Ascending aorta (tissue), 2 donors: ENCODE data around the gene GIPC1. TPM values are rescaled to one million over a fixed set of nuclear protein-coding genes. Genes with fewer than 3 reads are reported as not detected.
A peak's percentile ranks its signal among the peaks of the same experiment; 100 is the strongest.

ENCODE experiments used
- DNase-seq, 2 donors: peaks; one replicate each; pipeline ENCODE4 v3.0.0-alpha.2; 2019; ENCODE audit warnings: low spot score in 2 of 2
- H3K27ac ChIP-seq, 2 donors: fragments of 200-600 bp; sonication (generic); one replicate each; pipeline ENCODE4 v1.5.1; 2016 to 2017; ENCODE audit warnings: mild to moderate bottlenecking in 1 of 2
- H3K27me3 ChIP-seq: fragments of 200-600 bp; sonication (generic); one replicate; pipeline ENCODE4 v1.5.1; 2017
- H3K36me3 ChIP-seq, 2 donors: fragments of 200-600 bp; sonication (generic); one replicate each; pipeline ENCODE4 v1.5.1; 2016
- H3K4me1 ChIP-seq, 2 donors: fragments of 200-600 bp; sonication (generic); one replicate each; pipeline ENCODE4 v1.5.1; 2016 to 2017; ENCODE audit warnings: mild to moderate bottlenecking in 1 of 2
- H3K4me3 ChIP-seq, 2 donors: fragments of 200-600 bp; sonication (generic); one replicate each; pipeline ENCODE4 v1.5.1; 2016 to 2017; ENCODE audit warnings: mild to moderate bottlenecking in 1 of 2
- H3K9me3 ChIP-seq, 2 donors: fragments of 200-600 bp; sonication (generic); one replicate each; pipeline ENCODE4 v1.5.1; 2016
- CTCF ChIP-seq, 3 experiments: fragments of 200-600 bp in 2 of 3; fragments of 450-650 bp in 1 of 3; sonication (generic) in 2 of 3; IDR thresholded peaks; one replicate each; pipeline ENCODE4 v1.5.1; 2016 to 2019; ENCODE audit warnings: antibody characterized with exemption in 3 of 3, mild to moderate bottlenecking in 1 of 3, moderate library complexity in 1 of 3
- intact Hi-C: fragments of 100-400 bp; cut with DNase I; formaldehyde crosslinking; loops from one replicate; pipeline ENCODE4 v1.15.1; 2023
- total RNA-seq: library from RNA; depleted of rRNA; stranded (reverse); fragments of >200 nt; gene quantifications from one replicate; pipeline ENCODE4 v1.1.0, GENCODE V29; 2016

The GIPC1 gene
- total RNA-seq, 1 donor from 2014 or later = 123 TPM

DNA sequence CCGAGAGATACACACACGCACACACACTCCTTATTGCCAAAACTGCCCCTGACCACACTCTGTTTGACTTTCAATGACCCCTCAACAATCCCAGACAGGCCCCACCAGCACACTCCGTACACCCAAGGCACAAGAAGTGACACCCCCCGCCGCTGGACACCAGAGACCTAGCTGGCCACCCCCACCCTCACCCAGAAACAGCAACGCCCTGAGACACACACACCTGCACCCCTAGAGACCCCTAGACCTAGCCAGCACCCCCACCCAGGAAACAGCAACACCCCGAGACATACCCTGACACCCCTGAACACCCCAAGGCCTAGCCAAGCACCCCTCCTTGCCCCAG, 19.6 kb downstream of the GIPC1 start:
- peaks cover 8 to 21% of the 10 kb centered on the region in 2 donors for H3K4me1 ChIP-seq
- intact Hi-C loops = no loop called here
- no peak for TF ChIP-seq CTCF (IDR thresholded peaks at IDR 0.05)
- H3K9me3 ChIP-seq = no peaks in the 10 kb centered on the region
- H3K27me3 ChIP-seq = peaks cover 4% of the 10 kb centered on the region
- DNase-seq = no peak
- H3K27ac ChIP-seq = no peak overlapping the region
- H3K36me3 ChIP-seq = peaks cover 30 to 31% of the 10 kb centered on the region in 2 donors
- H3K4me3 ChIP-seq = no peak overlapping the region

DNA sequence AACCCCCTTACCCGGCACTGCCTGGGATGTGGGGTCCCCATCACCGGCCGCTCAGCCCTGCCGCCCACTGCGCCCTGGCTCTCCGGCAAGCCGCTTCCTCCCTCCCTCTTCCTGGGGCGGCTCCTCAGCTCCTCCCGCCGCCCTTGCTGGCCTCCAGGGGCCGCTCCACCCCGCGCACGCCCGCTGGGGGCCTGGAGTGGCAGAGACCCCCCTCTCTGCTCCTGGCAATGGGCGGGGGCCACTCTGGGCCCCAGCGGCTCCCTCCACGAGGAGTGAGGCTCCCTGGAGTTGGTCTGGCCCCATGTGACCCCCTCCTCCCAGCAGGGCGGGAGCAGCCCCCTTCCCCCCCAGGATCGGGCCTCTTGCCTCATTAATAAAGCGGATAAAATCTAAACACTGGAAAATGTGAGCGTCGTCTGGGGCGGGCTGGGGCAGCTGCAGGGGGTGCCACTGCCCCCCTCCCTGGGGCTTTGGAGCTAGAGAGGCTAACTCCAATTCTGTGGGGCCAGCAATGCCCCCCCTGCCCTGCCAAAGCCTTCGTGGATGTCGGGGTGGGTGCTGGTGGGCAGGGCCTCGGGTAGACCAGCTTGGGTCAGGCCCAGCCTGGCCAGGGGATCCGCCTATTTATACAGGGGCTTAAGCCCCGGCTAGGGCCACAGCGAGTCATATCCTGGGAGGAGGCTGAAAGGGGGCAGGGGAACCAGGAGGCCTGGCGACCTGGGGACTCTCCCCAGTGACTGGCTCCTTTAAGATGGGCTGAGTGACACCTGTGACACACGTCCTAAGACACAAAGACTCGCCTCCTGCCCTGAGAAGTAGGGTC, 20.5 kb downstream of the GIPC1 start, which contains the start of gene PTGER1:
TSS of gene PTGER1 (minus strand) at position 104 of the 823 bp plus-strand sequence. CDS start 1,034 bp downstream, outside the sequence.
- Histone ChIP-seq H3K27me3 (peaks cover 4% of the 10 kb centered on the region), H3K36me3 (peaks cover 33 to 37% of the 10 kb centered on the region in 2 donors), H3K4me1 (peaks cover 8 to 21% of the 10 kb centered on the region in 2 donors), H3K27ac (no peak within 1 kb of the TSS), H3K4me3 (peak within 1 kb of the TSS in 1 of 2 donors; percentile 50), H3K9me3 (no peaks in the 10 kb centered on the region)
- intact Hi-C loops = no loop called here
- peak in 2 of 3 experiments; percentile 19 to 32 for TF ChIP-seq CTCF (IDR thresholded peaks at IDR 0.05)
- no peak for DNase-seq

DNA sequence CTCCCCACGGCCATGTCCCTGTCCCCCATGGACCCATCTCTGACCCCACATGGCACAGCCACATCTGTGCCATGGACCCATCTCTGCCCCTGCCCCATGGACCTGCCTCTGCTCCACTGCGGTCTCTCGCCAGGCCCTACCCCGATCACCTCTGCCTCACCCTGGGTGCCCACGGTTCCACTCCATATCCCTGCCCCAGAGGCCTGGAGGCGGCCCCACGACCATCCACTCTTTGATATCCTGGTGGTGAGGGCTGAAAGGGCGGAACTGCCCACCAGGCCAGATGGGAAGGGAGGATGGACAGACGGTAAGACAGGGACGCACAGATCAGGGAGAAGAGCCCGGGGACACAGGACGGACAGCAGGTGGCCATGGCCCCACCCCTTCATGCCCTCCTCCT, 21.1 kb downstream of the GIPC1 start:
- H3K4me1 ChIP-seq = peaks cover 8 to 21% of the 10 kb centered on the region in 2 donors
- H3K27ac ChIP-seq = no peak overlapping the region
- DNase-seq = no peak
- H3K9me3 ChIP-seq = no peaks in the 10 kb centered on the region
- peaks cover 34 to 37% of the 10 kb centered on the region in 2 donors for H3K36me3 ChIP-seq
- peaks cover 4% of the 10 kb centered on the region for H3K27me3 ChIP-seq
- intact Hi-C loops = loop anchor here (5.0 kb wide), 3 partner anchors 43 to 338 kb away; partner anchors contain the start of genes ASF1B and PKN1
- no peak for TF ChIP-seq CTCF (IDR thresholded peaks at IDR 0.05)
- peak overlapping the region in 1 of 2 donors; percentile 14 for H3K4me3 ChIP-seq

DNA sequence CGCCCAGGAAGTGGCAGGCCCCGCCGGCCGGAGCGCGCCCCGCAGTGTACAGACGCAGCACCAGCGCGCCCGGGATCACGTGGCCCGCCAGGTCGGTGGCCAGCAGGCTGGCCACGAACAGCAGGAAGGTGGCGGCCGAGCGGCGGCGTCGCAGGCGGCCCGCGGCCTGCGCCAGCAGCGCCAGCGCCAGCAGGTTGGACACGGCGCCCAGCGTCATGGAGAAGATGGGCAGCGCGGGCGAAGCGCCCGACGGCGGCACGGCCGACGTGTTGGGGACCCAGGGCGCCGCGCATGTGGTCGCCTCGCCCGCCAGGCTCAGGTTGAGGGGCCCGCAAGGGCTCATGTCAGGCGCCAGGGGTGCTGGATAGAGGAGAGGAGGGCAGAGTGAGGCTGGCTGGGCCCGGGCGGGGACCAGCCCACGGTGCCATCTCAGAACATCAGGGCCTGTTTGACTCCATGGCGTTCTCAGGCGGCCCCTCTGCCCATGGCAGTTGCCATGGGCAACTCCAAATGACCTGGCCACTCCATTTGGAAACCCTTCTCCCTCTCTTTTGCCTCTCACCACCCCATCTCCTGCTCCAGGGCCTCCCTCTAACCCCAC, 21.8 kb downstream of the GIPC1 start:
- Histone ChIP-seq H3K27ac (no peak overlapping the region), H3K4me3 (peak overlapping the region; percentile 23 to 50), H3K27me3 (peaks cover 4% of the 10 kb centered on the region), H3K36me3 (peaks cover 34 to 37% of the 10 kb centered on the region in 2 donors), H3K4me1 (peaks cover 8 to 21% of the 10 kb centered on the region in 2 donors), H3K9me3 (no peaks in the 10 kb centered on the region)
- intact Hi-C loops = loop anchor here (5.0 kb wide), 3 partner anchors 42 to 337 kb away; partner anchors contain the start of genes ASF1B and PKN1
- no peak for TF ChIP-seq CTCF (IDR thresholded peaks at IDR 0.05)
- no peak for DNase-seq

DNA sequence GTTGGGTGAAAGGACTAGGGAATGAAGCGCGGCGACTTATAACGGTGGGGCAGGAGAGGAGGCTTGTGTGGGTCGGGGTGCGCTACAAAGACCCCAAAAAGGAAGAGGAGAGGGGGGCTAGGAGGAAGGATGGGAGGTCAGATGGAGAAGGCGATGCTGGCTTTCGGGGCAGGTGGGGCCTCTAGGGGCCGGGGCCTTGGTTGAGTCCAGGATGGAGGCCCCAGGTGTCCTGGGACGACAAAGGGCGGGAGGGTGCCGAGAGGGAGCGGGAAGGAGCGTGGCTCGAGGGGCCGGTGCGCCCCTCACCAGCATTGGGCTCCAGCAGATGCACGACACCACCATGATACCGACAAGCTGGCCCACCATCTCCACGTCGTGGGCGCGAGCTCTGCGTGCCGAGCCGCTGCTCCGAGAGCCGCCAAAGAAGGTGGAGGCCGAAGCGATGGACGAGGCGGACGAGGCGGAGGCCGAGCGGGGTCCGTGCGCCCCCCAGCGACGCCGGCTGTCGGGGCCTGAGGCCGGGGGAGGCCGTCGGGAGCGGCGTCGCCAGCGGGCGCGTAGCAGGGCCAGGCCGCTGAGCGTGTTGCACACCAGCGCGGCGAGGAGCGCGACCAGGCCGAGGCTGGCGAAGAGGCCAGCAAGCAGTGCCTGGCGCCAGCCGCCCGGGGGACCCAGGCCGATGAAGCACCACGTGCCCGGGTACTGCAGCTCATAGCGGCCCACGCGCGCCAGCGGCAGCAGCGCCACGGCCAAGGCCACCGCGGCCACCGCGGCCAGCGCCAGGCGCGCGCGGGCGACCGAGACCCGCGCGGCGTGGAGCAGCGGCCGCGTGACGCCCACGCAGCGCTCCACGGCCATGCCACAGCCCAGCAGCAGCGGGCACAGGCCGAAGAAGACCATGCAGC, 22.6 kb downstream of the GIPC1 start:
- Histone ChIP-seq H3K9me3 (no peaks in the 10 kb centered on the region), H3K27ac (no peak overlapping the region), H3K4me1 (peaks cover 8 to 21% of the 10 kb centered on the region in 2 donors), H3K27me3 (peaks cover 4% of the 10 kb centered on the region), H3K36me3 (peaks cover 29 to 37% of the 10 kb centered on the region in 2 donors), H3K4me3 (peak overlapping the region; percentile 23 to 50)
- no peak for TF ChIP-seq CTCF (IDR thresholded peaks at IDR 0.05)
- DNase-seq = no peak
- intact Hi-C loops = loop anchor here (5.0 kb wide), 3 partner anchors 41 to 336 kb away; partner anchors contain the start of genes ASF1B and PKN1
